Chondrocyte (in vitro differentiated cells): ENCODE data around the gene SHISA9. TPM values are rescaled to one million over a fixed set of nuclear protein-coding genes. Genes with fewer than 3 reads are reported as not detected.

Experiments
- DNase-seq: peaks from one replicate; pipeline ENCODE4 v3.0.0; 2021; ENCODE audit warnings: mixed read lengths, low spot score
- H3K27ac Mint-ChIP-seq: one replicate; pipeline ENCODE4 v1.8.0; 2021; ENCODE audit warnings: mild to moderate bottlenecking, moderate library complexity, mixed read lengths; ENCODE audit not compliant: unreplicated experiment
- H3K27me3 Mint-ChIP-seq: 2 replicates; pipeline ENCODE4 v1.8.0; 2021; ENCODE audit warnings: low read depth, mixed read lengths
- H3K36me3 Mint-ChIP-seq: 2 replicates; pipeline ENCODE4 v1.8.0; 2021; ENCODE audit warnings: low read depth, mixed read lengths
- H3K4me1 Mint-ChIP-seq: 2 replicates; pipeline ENCODE4 v1.8.0; 2021; ENCODE audit warnings: low read depth, mild to moderate bottlenecking, mixed read lengths
- H3K4me3 Mint-ChIP-seq: one replicate; pipeline ENCODE4 v1.8.0; 2021; ENCODE audit warnings: mild to moderate bottlenecking, moderate library complexity, mixed read lengths; ENCODE audit not compliant: unreplicated experiment
- H3K9me3 Mint-ChIP-seq: 2 replicates; pipeline ENCODE4 v1.8.0; 2021; ENCODE audit warnings: low read depth, mixed read lengths
- CTCF ChIP-seq: fragments of 200-600 bp; sonication (generic); IDR thresholded peaks from 2 replicates; pipeline ENCODE4 v1.5.0; 2021; ENCODE audit warnings: antibody characterized with exemption, mild to moderate bottlenecking, moderate library complexity
- total RNA-seq: library from RNA; stranded (reverse); gene quantifications from 3 replicates; pipeline ENCODE4 v1.2.1, GENCODE V29; 2021

SHISA9 gene
- total RNA-seq, 1 donor from 2014 or later: 1.6 TPM

- H3K27me3 Mint-ChIP-seq: peaks cover 14% of the 10 kb centered on the region
- DNase-seq: no peak
- TF ChIP-seq CTCF: no peak
- H3K27ac Mint-ChIP-seq: no peak overlapping the region
- no peaks in the 10 kb centered on the region for H3K4me1 Mint-ChIP-seq
- H3K36me3 Mint-ChIP-seq: no peaks in the 10 kb centered on the region
- no peak overlapping the region for H3K4me3 Mint-ChIP-seq
- peaks cover 5% of the 10 kb centered on the region for H3K9me3 Mint-ChIP-seq
These were observed 19.7 kb upstream of the SHISA9 start for GRCh38 chr16:12881740-12882139.

- no peaks in the 10 kb centered on the region for H3K36me3 Mint-ChIP-seq
- peaks cover 14% of the 10 kb centered on the region for H3K27me3 Mint-ChIP-seq
- peaks cover 5% of the 10 kb centered on the region for H3K9me3 Mint-ChIP-seq
- no peak for TF ChIP-seq CTCF
- H3K4me3 Mint-ChIP-seq: no peak overlapping the region
- no peak for DNase-seq
- H3K27ac Mint-ChIP-seq: no peak overlapping the region
- H3K4me1 Mint-ChIP-seq: no peaks in the 10 kb centered on the region
These were observed 15.7 kb upstream of the SHISA9 start for GRCh38 chr16:12885742-12886141.

GRCh38 chr16:12891836-12892235, 9.6 kb upstream of the SHISA9 start:
- Mint-ChIP-seq H3K27me3 (peaks cover 27% of the 10 kb centered on the region), H3K27ac (no peak overlapping the region), H3K4me3 (no peak overlapping the region), H3K4me1 (no peaks in the 10 kb centered on the region), H3K36me3 (no peaks in the 10 kb centered on the region), H3K9me3 (no peaks in the 10 kb centered on the region)
- TF ChIP-seq CTCF: no peak
- DNase-seq: no peak

- no peak overlapping the region for H3K27ac Mint-ChIP-seq
- H3K9me3 Mint-ChIP-seq: no peaks in the 10 kb centered on the region
- no peak for DNase-seq
- H3K4me1 Mint-ChIP-seq: no peaks in the 10 kb centered on the region
- no peak for TF ChIP-seq CTCF
- no peaks in the 10 kb centered on the region for H3K36me3 Mint-ChIP-seq
- H3K27me3 Mint-ChIP-seq: peaks cover 39% of the 10 kb centered on the region
- H3K4me3 Mint-ChIP-seq: no peak overlapping the region
These were observed 8.2 kb upstream of the SHISA9 start for GRCh38 chr16:12893050-12893750.

GRCh38 chr16:12896562-12896961, 4.8 kb upstream of the SHISA9 start:
- peaks cover 61% of the 10 kb centered on the region for H3K27me3 Mint-ChIP-seq
- TF ChIP-seq CTCF: peak; percentile 78

More at GRCh38 chr16:12896562-12896961, 4.8 kb upstream of the SHISA9 start:
- no peak overlapping the region for H3K4me3 Mint-ChIP-seq
- H3K9me3 Mint-ChIP-seq: no peaks in the 10 kb centered on the region
- no peaks in the 10 kb centered on the region for H3K4me1 Mint-ChIP-seq
- DNase-seq: no peak
- no peak overlapping the region for H3K27ac Mint-ChIP-seq
- no peaks in the 10 kb centered on the region for H3K36me3 Mint-ChIP-seq
